ENCODE data around the gene NRCAM.

NRCAM gene

DNA sequence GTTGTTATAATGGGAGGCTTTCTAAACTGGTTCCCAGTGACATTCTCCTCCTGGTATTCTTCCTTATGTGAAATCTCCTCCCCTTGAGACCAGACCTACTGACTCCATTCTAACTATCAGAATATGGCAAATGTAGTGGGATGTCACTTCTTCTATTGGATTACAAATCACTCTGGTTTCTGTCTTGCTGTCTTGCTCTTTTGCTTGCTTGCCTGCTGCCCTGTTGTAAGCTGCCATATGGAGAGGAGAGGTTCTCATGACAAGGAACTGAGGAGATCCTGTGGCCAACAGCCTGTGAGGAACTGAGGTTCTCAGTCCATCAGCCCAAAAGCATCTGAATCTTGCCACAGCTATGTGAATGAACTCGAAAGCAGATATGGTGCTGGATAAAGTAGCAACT, 4.7 kb upstream of the NRCAM start:
- in situ Hi-C loops (cut with MboI; ENCODE audit: low sequenced_read_pairs) = no loop called here

DNA sequence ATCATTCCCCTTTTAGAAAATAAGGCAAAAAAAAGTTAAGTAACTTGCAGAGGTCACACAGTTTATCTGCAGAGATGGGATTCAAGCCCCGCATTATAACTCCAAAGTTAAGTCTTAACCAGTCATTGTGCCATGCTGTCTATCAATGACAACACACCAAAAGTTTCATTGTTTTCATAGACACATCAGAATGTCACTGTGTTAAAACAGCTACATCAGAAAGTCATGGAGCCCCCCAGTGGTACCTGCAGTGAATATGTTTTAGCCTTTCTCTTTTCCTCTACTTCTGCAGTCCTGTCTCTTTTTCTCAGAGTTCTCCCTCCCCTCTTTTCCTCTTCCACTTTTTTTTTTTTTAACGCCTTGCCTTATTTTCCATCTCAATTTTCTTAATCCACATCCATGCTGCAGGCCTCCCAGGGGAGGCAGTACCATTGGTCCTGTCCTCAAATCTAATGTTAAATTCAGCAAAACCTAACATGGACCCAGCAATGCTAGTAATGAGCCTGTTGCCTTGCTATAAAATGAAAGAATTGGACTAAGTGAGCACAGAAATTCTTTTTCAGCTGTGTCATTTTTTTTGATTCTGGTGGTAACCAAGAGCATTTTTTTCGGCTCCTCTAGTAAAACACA, 3.8 kb upstream of the NRCAM start:
- in situ Hi-C loops (cut with MboI; ENCODE audit: low sequenced_read_pairs) = no loop called here

DNA sequence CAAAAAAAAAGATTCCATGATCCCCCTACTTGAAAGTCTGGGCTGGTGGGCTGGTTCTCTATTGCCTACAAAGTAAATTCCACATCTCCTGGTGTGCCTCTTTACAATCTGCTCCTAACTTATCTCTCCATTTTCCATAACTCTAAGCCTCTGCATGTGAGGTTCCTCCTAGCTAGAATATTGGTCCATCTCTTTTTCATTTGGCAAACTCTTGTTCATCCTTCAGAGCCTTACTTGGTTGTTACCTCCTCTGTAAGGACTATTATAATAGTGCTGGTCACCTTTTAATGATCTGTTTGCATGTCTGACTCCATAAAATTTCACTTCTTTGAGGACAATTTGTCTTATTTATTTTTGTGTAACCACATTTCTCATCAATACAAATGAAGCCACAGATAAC, 1.6 kb upstream of the NRCAM start:
- in situ Hi-C loops (cut with MboI; ENCODE audit: low sequenced_read_pairs) = no loop called here

DNA sequence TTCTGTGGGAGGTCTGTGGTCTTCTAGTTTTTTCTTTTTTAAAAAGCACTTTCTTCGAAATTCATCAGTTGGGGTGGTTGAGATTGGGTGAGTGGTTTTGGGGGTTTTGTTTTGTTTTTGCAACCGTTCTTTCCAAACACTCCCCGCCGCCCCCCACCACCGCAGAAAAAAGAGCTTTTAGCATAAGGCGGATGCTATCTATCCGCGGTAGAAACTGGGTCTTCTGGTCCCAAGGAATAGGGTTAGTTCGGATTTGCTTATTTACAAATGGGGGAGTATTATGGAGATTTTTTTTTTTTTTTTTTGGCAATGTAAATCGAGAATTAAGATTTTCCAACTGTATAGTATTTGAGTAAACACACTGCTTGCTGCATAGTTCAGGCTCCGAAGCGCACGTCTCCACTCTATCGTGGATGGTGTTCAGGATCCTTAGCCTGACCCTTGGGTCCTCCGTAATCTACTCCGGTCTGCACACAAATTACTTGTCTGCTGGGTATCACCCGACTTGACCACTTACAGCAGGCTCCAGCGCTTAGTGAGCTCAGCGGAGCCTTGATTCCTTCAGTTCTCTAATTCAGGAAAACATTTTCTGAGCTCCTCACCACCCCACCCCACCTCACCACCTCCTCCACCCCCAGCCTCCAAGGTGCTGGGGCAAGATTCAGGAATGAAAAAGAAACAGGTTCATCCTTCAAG, 757 bp upstream of the NRCAM start:
- in situ Hi-C loops (cut with MboI; ENCODE audit: low sequenced_read_pairs) = no loop called here

DNA sequence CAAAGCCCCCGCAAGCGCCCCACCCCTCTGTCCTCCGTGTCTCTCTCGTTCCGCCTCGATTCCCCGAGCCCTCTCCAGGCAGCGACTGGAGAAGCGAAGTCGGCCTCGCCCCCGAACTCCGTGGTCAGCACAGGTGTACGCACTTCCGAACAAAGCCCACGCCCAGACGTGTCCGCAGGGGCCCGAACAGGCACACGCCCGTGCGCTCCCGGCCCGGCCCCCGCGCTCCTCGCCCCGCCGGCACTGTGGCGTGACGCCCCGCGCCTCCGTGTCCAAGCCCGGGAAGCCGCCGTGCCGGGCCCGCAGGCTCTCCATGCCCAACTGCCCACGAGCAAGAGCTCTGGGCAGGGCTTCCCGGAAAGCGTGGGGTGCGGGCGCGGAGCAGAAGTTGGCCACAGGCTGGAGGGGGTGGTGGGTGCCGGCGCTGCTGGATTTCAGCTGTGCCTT, 662 bp downstream of the NRCAM start:
- in situ Hi-C loops (cut with MboI; ENCODE audit: low sequenced_read_pairs) = no loop called here

DNA sequence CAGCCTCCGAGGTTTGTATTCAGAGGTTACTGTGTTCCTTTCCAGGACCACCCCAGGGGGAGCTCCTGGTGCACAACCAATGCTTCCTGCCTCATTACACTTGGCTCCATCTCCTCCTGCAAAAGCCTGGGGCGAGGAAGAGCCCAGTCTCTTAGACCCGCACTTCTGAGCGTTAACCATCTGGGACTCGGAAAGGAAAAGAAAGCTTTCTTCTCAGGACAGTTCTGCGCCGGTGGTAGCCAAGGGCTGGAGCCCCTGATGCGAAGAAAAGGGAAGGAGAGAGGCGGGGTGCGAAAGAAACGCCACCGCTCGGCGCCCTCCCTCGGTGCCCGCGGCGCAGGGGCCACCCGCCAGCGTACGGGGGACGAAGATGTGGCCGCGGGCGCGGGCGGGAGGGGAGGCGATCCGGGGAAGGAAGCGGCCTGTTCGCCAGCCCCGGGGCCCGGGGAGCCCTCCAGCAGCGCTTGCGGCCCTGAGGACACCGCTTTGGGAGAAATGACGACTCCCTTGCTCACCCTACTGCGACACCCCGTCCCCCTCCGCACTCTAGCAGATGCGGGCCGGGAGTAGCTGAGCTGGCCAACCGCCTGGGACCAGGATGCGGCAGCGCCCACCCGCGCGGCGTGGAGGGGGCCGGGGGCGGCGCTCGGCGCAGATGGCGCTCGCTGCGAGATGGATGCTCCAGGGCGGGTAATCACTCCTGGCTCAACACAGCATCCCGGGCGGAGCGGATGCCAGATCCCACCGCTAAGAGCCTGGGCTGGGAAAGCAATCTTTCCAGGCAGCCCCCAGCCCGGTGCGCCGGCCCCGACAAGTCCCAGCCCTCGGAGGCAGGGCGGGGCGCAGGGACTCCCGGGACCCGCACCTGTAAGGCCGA, 1.3 kb downstream of the NRCAM start:
- in situ Hi-C loops (cut with MboI; ENCODE audit: low sequenced_read_pairs) = no loop called here

DNA sequence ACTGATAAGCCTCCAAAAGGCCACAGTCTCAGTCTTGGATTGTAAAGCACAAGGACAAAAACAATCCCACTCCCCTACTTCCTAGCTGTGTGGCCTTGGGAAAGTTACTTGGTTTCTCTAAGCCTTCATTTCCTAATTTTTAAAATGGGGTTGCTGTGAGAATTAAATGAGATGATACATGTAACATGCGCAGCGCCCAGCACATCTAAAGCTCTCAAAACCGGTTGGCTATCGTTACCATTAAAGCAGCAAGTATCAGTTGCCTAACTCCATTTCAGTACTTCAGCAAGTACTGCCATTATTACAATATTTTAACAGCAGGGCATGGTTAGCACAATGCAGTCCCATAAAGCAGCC, 1.9 kb downstream of the NRCAM start:
- in situ Hi-C loops (cut with MboI; ENCODE audit: low sequenced_read_pairs) = no loop called here

DNA sequence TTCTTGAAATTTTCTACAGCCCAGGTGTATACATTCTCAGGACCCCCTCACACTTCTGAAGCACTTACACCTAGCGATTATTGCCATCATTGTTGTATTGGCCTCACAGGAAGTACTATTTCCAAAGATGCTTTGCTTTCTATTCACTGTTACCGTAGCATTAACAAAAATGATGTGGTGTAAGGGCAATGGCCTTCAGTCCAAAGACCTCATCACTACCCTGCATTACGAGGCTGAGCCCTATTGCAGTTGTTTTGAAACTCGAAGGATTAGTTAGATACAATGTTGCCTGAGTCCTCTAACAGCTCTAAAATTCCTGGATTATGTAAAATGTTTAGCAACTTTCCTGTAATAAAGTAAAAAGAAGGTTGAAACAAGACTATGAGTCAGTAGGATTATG, 2.9 kb downstream of the NRCAM start:
- in situ Hi-C loops (cut with MboI; ENCODE audit: low sequenced_read_pairs) = no loop called here

DNA sequence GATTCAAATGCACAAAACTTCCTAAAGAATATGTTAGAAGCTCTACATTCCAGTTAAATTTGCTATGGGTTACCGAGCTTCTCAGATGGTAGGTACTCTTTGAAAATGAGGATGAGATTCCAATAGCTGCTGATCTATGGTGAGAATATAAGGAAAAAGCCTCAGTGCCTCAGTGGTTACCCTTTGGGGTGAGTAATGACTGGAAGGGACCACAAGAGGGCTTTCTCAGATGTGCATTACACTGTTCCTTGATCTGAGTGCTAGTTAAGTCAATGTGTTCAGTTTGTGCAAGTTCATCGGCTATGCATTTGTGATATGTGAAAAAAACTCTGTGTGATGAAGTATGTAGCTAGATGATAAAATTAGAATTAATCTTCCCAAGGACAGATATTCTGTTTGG, 3.5 kb downstream of the NRCAM start:
- in situ Hi-C loops (cut with MboI; ENCODE audit: low sequenced_read_pairs) = no loop called here

DNA sequence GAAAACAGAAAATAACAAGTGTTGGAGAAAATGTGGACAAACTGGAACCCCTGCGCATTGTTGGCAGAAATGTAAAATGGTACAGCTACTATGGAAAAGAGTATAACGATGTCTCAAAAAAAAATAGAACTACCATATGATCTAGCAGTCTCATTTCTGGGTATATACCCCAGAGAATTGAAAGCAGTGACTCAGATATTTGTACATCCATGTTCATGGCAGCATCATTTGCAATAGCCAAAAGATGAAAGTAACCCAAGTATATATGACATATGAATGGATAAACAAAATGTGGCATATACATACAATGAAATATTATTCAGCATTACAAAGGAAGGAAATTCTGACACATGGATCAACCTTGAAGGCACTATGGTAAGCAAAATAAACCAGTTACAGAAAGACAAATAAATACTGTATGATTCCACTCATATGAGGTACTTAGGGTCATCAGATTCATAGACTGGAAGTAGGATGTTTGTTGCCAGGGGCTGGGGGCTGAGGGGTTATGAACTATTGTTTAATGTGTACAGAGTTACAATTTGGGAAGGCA, 4.9 kb downstream of the NRCAM start:
- in situ Hi-C loops (cut with MboI; ENCODE audit: low sequenced_read_pairs) = no loop called here

DNA sequence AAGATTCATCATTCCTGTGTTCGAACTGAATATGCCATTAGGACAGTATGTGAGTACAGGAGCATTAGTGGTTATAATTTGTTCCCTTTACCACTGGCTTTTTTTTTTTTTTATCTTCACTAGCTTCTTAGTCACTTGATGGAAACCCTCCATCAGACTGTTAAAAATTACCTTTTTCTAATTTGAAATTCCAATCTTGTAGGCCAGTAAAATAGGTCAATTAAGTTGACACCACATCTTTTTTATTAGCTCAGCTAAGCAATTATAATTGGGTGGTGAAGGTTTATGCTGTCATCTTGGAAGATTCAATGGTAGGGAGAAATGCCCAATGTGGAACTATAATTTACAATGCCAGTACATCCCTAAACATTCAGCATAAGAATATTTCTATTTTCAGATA, 6.1 kb downstream of the NRCAM start:
- in situ Hi-C loops (cut with MboI; ENCODE audit: low sequenced_read_pairs) = no loop called here

DNA sequence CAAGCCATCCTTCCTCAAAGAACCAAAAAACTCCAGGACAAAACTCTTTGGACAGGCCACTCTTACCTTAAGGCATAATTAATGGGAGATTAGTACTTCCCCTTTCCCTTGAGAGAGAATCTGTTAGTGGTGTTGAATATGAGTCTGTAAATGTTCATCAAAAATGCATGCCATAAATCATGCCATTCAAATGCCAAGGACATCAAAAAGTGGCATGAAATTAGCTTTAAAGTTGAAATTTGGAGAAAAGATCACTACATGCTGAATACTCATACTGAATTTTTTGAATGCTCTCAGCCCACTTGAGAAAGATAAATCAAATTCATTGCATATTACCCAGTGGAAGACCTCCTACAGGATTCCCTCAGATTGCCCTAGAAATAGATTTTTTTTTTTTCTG, 6.7 kb downstream of the NRCAM start:
- in situ Hi-C loops (cut with MboI; ENCODE audit: low sequenced_read_pairs) = no loop called here

DNA sequence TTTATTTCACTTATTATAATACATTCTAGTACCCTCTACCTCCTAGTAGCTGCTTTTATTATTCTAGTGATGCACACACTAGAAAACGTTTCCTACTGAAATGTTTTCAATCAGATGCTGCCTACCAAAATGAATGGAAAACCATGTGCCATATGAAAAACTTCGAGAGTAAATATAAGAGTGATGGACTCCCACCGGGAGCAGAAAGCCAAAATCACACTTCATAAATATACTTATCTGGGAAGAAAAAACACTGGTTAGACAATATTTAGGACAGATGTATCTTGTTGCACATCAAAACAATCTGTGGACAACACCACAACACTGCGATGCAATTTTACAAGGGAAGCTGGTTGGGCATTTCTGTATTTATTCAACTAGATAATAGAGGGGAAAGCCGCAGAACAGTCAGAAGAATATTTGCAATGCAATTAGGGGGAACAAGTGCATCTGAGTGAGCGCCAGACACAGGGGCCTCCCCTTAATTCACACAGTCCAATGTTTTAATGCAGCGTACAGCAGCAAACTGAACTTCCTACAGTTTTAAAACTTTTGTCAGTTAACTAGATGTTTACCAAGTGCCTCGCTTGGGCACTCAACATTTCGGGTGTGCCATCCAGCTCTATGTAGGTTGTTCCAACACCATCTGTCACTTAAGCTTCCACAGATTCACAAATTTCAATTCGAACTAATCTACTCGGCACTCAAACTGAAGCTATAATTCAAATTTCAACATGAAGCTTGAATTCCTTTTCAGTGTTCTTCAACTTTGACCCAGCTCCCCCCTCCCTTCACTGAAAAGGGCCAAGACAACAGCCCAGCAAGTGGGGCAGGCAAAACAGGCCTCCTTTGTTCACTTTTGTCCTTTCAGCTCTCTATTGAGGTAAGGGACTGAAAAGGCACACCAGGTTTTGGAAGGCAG, 7.4 kb downstream of the NRCAM start:
- in situ Hi-C loops (cut with MboI; ENCODE audit: low sequenced_read_pairs) = no loop called here

DNA sequence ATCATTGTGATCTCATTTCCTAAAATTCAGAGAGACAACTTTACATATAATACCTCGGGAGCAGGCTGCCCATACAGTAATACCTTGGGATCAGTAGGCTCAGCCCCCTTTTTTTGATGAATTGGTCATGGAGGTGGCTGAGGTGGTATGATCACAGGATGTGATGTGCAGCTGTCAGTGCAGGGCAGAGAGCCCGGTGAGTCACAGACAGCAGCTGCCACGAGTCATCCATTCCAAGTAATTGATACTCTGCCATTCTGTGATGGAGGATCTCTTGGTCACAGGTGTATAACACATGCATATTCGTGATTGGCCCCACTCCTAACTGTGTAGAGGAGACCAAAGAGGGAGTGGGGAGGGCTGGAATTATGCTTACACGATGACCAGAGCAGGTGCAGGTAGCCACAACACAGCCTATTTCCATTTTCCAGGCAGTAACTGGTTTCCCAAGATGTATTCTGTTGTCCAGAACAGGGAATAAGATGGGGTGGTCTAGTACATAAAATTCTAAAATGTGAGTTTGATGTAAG, 14.1 kb downstream of the NRCAM start:
- in situ Hi-C loops (cut with MboI; ENCODE audit: low sequenced_read_pairs) = no loop called here

DNA sequence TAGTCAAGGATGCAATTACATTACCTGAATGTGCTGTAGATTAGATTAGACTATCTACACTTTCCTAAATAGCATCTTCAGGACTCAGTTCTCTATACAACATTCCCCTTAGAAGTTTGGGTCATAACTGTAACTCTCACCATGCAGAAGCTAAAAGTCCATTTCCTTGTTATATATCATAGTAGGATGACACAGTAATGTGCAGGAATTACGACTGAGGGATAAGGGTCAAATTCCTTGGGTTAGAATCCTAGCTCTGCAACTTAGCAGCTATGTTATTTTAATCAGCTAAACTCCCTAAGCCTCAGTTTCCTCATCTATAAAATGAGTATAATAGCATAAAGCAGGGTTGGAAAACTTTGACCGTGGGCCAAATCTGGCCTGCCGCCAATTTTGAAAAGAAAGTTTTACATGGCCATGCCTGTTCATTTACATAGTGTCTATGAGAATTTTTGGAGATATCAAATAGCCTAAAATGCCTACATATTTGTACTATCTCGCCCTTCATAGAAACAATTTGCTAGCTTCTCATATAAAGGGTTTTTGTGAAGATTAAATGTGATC, 14.8 kb downstream of the NRCAM start:
- in situ Hi-C loops (cut with MboI; ENCODE audit: low sequenced_read_pairs) = no loop called here

DNA sequence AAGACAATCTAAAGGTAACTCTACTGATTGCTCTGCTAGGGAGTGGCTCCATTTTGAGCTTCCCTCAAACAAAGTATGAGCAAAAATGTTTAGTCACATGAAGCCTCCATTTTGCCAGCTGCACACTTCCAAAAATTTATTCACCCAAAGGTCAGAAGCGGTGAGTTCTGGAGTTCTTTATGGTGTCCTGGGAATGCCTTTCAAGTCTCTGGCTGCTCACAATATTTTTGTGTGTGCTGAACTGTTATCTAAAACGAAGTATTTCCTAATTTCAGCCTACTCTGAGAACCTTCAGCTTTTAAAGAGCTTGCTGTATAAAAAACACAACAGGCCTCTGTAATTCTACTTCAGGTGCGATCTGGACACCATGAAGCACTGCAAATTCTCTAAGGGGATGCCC, 15.6 kb downstream of the NRCAM start:
- in situ Hi-C loops (cut with MboI; ENCODE audit: low sequenced_read_pairs) = no loop called here

DNA sequence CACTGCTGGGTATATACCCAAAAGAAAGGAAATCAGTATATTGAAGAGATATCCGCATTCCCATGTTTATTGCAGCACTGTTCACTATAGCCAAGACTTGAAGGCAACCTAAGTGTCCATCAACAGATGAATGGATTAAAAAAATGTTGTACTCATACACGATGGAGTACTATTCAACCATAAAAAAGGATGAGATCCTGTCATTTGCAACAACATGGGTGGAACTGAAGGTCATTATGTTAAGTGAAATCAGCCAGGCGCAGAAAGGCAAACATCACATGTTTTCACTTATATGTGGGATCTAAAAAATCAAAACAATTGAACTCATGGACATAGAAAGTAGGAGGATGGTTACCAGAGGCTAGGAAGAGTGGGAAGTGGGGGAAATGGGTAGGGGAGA, 19.3 kb downstream of the NRCAM start:
- in situ Hi-C loops (cut with MboI; ENCODE audit: low sequenced_read_pairs) = no loop called here

DNA sequence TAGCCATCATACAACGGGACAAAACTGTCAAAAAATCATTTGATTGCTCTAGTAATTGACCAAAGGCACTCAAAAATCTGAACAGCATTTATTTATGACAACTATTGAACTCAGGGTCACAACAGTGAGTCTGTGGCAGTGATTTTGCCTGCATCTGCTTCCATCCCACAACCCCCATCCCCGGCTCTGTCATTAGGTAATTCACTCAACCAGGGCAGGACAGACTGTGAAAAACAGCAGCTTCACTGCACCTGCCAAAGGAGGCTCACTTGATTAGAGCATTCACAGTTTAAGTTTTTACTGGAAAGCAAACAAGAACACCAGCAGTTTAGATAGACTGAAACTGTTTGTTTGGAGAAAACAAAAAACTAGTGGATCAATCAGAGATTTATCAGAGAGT, 22.2 kb downstream of the NRCAM start:
- in situ Hi-C loops (cut with MboI; ENCODE audit: low sequenced_read_pairs) = no loop called here

DNA sequence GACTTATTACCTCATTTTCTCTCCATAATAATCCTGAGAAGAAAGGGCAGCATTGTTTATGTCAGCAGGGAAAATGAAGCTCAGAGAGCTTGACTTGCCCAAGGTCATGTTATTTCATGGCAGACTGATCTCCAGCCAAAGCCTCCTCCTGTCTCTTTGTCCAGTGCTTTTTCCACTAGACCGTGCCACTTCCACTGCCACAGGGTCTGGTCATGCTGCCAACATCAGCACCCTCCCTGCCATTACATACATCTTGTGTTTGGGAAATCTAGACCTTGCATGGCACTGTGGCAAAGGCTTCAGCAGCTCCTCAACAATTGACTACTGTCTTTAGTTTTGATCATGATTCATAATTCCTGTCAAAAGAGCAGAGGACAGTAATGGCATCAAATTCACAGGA, 25.1 kb downstream of the NRCAM start:
- in situ Hi-C loops (cut with MboI; ENCODE audit: low sequenced_read_pairs) = no loop called here

DNA sequence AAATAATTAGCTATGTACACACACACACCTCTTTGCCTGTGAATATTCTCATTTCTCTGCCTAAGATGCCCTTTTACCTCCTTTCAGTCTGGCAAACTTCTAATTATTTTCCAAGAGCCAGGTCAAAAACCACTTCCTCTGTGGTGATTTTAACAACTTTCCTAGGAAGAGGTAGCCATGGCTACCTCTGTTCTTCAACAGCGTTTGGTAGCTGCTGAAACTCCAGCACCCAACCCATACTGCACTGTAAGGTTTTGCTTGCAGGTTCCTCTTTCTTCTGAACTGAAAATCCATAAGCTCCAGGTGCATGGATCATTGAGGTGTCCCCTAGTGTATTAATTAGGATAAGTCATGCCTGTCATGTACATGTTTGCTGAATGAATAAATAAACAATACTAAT, 25.6 kb downstream of the NRCAM start:
- in situ Hi-C loops (cut with MboI; ENCODE audit: low sequenced_read_pairs) = no loop called here
